GM21390 (cell line): ENCODE data around the gene AURKAIP1.

ENCODE experiments used
- ATAC-seq: cut with Tn5 transposase; IDR thresholded peaks from one replicate; pipeline ENCODE4 v1.9.1; 2021; ENCODE audit not compliant: unreplicated experiment

The AURKAIP1 gene

GRCh38 chr1:1348420-1349255 lies 26.4 kb downstream of the AURKAIP1 start:
- ATAC-seq = peak; percentile 31

- ATAC-seq = no peak
Measured at GRCh38 chr1:1347663-1348419, 27.2 kb downstream of the AURKAIP1 start.

DNA sequence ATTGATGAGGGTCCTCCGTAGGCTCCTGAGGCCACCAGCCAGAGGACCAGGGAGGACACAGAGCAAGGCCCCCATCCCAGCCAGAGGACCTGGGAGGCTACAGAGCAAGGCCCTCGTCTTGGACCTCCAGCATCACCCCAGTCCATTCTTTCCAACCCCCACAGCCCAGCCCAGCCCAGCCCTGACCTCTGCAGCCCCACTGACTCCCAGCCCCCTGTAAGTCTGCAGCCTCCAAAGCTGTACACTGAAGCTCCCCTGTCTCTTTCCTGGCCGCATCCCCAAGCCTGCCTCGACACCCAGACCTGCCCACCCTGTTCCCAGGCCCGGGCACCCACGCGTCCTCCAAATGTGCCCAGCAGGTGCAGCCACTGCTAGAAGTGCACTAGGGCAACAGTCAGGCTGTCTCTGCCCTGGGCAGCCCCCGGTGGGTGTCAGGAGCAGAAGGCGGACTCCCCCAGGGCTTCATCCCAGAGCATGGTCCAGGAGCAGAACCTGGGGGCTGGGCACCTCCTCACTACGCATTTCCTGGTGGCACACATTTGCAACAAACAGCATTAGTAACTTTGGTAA lies 27.9 kb downstream of the AURKAIP1 start:
- no peak for ATAC-seq

DNA sequence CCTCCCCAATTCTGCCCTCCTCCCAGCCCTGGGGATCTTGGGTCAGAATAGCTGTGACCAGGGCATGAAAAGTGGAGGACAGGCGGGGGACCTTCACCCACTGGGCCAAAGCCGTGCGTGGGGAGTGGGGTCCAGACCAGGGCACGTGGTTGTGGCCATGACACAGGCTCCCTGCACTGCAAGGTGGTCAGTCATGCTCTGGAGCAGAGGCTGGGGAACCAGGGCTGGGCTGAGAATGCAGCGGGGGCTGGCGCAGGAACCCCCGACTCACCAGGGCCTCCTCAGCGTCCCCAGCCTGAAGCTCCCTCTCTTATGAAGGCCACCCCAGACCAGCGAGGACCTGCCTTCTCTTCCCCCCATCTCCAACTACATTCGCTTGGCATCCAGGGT lies 28.5 kb downstream of the AURKAIP1 start:
- ATAC-seq = no peak

DNA sequence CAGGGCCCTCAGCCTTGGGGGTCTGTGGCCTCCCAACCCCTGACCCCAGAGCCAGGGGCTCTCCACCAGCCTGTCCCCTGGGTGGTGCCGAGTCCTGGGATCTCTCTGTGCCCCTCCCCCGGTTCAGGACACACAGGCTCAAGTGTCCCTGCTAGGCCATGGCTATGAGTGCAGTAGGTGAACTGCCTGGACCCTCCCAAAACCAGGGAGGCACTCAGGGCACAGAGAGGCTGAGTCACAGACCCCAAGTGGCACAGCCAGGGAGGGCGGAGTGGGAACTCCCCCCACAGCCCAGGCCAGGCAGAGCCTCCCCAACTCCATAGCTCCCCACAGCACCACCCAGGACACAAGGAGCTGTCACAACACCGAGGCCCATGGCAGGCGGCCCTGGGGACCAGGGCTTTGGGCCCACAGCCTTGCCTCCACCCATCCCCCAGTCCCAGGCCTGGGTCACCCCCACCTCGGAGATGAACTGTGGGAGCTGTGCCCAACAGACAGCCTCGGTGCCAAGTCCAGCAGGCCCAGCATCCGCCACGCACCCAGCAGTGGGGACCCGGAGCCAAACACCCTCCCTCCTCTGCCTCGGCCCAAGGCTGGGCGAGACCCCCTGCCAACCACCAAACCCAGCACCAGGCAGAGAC lies 29.0 kb downstream of the AURKAIP1 start:
- ATAC-seq = no peak

GRCh38 chr1:1345384-1345783 lies 29.6 kb downstream of the AURKAIP1 start:
- no peak for ATAC-seq

DNA sequence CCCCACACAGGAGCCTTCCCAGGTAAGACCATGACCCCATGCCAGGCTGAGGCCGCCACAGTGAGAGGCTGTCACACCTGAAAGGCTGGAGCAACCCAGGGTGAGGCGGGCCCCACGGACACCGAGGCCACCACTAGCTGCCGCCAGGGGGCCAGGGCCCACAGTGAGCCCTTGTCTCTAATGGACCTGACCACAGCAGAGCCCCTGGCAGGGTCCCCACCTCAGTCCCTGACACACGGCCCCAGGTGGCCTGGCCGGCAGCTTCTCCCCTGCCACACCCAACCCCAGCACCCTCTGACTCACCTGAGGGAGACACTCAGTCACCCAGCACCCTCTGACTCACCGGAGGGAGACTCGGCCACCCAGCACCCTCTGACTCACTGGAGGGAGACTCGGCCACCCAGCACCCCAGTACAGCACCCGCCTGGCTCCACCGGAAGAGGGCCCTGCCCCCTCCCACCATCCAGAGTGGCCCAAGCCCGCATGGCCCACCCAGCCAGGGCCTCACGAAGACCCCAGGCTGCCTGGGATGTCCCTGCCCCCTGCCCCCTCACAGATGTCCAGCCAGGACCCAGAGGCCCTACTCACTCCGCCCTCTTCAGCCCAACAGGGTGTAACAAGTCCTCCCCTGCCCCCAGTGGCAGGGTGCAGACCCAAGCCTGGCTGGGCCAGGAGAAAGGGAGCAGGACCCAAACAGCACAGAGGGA lies 30.2 kb downstream of the AURKAIP1 start:
- ATAC-seq = no peak

GRCh38 chr1:1343811-1344421 lies 31.1 kb downstream of the AURKAIP1 start:
- no peak for ATAC-seq

DNA sequence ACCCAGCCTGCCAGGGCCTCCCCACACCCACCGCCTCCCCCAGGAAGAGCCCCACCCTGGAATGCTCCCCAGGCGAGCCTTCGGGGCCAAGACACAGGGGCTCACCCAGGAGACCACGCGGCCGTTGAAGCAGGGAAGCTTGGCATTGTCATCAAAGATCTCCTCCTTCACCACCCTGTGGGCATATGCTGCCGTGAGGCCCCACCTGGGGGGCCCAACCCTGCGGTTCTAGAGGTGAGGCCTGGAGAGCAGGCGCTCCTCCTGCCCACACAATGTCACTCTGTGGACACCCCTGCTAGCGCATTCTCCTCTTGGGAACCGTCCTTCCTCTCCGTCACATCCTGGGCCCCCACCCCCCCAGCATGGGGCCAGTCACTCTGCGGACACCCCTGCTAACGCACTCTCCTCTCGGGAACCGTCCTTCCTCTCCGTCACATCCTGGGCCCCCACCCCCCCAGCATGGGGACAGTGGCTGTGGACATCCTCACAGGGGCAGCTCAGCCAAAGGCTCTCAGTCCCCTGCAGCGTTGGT lies 32.4 kb downstream of the AURKAIP1 start:
- no peak for ATAC-seq

DNA sequence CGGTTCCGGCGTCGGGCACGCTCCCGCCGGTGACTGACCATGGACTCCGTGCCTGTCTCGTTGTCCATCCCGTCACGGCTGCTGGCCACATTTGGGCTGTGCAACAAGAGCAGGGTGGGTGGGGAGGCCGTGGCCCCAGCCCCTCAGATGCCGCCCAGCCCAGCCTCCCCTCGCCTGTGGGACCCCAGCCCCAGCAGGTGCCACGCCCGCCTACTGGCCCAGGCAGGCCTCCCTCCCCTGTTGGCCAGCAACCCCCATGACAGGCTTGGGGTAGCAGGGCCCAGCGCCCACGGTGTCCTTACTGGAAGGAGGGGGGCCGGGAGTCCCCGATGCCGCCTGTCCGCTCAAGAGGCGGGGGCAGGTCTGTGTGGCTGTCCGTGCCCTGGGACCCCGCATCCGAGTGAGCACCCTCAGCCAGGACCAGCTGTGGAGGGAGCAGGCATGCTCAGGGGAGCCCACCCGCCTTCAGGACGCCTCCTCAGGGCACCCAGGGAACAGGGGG lies 32.9 kb downstream of the AURKAIP1 start:
- ATAC-seq = no peak

DNA sequence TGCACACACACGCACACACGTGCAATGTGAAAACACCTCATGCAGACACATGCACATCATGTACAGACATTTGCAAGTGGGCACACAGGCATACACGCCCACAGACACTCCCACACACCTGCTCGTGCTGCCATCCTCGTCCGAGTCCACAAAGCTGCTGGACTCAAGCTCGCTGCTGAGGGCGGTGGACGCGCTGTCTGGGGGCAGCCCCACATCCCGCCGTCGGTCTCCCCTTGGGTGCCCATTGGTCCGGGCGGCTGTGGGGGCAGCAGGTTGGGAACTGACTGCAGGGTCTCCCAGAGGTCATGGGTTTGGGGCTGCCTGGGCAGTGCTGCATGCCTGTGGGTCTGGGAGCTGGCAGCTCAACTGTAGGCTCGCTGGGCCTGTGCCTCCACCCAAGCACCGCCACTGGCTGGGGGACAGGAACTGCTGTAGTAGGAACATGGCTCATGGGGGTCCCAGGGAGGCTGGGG lies 33.4 kb downstream of the AURKAIP1 start:
- ATAC-seq = no peak

- ATAC-seq = no peak
Measured at GRCh38 chr1:1340791-1341548, 34.0 kb downstream of the AURKAIP1 start.

DNA sequence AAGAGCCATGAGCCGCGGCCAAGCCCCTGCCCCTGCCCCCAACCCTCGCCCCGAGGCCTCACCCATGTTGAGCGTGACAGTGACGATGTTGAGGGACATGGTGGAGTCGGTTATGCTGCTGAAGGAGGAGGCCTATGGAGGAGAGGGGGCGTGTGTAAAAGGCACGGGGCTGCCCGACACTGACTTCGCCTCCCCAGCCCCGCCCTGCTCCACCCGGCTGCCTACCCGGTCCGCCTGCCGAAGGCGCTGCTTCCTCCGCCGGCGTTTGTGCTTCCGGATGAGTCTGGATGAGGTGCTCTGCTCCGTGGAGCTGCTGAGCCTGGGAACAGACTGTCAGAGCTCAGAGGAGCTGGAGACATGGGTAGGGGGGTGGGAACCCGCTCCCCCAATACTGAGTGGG lies 34.8 kb downstream of the AURKAIP1 start:
- no peak for ATAC-seq

DNA sequence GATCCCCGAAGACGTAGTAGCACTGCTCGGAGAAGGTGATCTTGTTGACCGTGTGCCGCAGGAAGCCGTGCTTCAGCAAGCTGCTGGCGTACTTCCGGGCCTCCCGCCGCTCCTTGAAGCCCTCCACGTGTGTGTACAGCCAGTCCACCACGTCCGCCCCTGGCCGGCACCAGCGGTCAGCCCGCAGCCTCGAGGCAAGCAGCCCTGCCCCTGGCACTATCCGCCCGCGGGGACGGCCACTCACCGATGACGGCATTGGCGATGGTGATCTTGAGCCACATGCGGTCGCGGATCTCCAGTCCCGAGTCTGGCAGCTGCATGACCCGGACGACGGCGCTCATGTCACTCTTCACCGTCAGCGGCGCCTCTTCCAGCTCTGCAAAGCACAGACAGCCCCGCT lies 36.7 kb downstream of the AURKAIP1 start:
- ATAC-seq = no peak

GRCh38 chr1:1337793-1338147 lies 37.2 kb downstream of the AURKAIP1 start:
- no peak for ATAC-seq

GRCh38 chr1:1336931-1337792 lies 37.8 kb downstream of the AURKAIP1 start:
- no peak for ATAC-seq

DNA sequence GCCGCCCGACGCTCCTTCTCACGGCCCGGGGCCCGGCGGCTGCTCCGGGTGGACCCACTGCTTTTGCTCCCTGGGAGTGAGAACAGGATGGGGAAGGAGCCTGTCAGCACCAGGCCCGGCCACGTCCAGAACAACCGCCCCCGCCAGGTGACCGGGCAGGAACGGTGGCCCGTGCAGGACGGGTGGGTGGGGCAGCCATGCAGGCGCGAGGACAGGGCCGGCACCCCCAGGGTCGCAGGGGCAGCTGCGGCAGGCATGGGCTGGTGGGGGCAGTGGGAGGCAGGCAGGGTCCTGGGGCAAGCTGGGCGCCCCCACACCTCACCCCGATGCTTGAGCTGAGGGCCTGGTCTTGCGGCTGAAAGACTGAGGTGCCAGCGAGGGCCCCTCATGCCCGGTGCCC lies 38.6 kb downstream of the AURKAIP1 start:
- no peak for ATAC-seq

DNA sequence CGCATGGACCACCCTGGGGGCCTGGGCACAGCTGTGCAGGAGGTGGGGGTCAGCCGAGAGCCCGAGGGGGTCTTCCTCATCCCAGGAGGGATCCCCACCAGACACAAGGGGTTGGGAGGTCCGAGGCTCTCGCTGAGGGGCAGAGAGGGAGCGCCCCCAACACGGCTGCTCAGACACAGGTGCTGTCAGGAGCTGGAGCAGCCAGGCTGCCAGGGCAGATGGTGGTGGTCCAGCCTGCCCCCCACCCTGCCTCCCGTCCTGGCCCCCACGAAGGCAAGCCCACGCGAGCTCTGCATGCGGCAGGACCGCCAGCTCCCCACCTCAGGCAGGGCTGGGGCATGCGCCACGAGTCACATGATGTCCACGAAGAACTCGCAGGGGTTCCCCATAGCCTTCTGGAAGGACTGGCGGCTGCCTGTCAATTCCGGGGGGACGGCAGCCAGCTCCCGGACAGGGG lies 39.2 kb downstream of the AURKAIP1 start:
- no peak for ATAC-seq
